ACC112 (cell line): ENCODE measurements around the gene INPP5A.

Experiments
- H2AFZ ChIP-seq: fragments of 200-600 bp; sonication (generic); one replicate; pipeline ENCODE4 v1.6.0; 2017; ENCODE audit warnings: antibody characterized with exemption, low read length; ENCODE audit not compliant: unreplicated experiment
- H3K27ac ChIP-seq: fragments of 200-600 bp; sonication (generic); 2 replicates; pipeline ENCODE4 v1.5.1; 2014; ENCODE audit warnings: low read depth, mild to moderate bottlenecking, antibody characterized with exemption, low read length, moderate library complexity
- H3K27me3 ChIP-seq: fragments of 200-600 bp; sonication (generic); 2 replicates; pipeline ENCODE4 v1.6.1; 2014; ENCODE audit warnings: mild to moderate bottlenecking, antibody characterized with exemption, low read length, moderate library complexity, mixed read lengths; ENCODE audit not compliant: insufficient read depth
- H3K36me3 ChIP-seq: fragments of 200-600 bp; sonication (generic); 2 replicates; pipeline ENCODE4 v1.6.1; 2016; ENCODE audit warnings: mild to moderate bottlenecking, antibody characterized with exemption, low read length, moderate library complexity, mixed read lengths; ENCODE audit not compliant: insufficient read depth
- H3K4me1 ChIP-seq: fragments of 200-600 bp; sonication (generic); one replicate; pipeline ENCODE4 v1.6.1; 2016; ENCODE audit warnings: low read length, mixed read lengths; ENCODE audit not compliant: insufficient read depth, unreplicated experiment, control insufficient read depth
- H3K4me3 ChIP-seq: fragments of 200-600 bp; sonication (generic); 2 replicates; pipeline ENCODE4 v1.5.1; 2014; ENCODE audit warnings: mild to moderate bottlenecking, low read depth, low read length
- H3K79me2 ChIP-seq: fragments of 200-600 bp; sonication (generic); one replicate; pipeline ENCODE4 v1.6.0; 2016; ENCODE audit warnings: low read length; ENCODE audit not compliant: control insufficient read depth, unreplicated experiment, insufficient read depth

Gene INPP5A

DNA sequence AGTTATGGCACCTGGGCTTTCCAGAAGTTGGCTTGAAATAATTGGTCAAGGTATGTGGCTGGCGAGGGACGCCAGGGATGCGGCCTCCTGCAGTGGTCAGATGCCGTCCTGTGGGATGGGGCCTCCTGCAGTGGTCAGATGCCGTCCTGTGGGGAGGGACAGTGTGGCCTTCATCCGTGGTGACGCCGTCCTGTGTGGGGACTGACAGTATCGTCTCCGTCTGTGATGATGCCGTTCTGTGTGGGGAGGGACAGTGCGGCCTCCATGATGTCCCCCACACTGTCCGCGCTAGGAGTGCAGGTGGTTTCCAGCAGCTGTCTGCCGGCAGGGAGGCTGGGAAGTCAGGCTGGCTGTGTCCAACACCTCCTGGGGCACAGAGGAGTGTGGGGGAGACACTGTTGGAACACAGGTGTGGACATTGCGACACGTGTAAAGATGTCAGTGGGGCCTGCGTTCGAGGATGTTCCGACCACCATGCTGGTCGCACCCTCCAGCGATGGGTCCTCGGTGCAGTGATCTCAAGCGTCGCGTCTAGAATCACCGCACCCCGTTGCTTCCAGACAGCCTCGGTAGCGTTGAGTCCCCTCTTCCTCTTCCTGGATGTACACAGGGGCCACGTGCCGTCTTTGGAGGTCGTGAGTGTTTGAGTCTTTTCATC, 52.6 kb downstream of the INPP5A start:
- H3K27ac ChIP-seq: no peak overlapping the region
- peaks cover 26% of the 10 kb centered on the region for H3K4me1 ChIP-seq
- no peak overlapping the region for H2AFZ ChIP-seq
- H3K36me3 ChIP-seq: no peaks in the 10 kb centered on the region
- no peaks in the 10 kb centered on the region for H3K27me3 ChIP-seq
- H3K79me2 ChIP-seq: peaks cover 30% of the 10 kb centered on the region
- H3K4me3 ChIP-seq: no peak overlapping the region

DNA sequence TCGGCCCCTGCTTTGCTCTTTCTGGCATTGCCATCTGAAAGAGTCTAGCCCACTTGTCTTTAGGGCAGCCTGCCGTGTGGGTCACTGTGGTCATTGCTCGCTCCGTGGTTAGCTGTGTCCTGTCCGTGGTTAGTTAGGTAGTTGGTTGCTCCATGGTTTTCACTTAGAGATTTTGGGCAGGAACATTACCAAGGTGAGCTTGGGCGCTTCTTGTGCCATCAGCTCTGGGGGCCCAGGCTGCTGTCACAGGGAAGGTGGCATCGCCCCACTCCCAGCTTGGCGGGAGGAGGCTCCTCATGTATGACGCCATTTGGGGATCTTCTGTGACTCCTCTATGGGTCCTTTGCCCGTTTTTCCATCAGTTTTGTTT, 53.1 kb downstream of the INPP5A start:
- Histone ChIP-seq H3K4me3 (no peak overlapping the region), H3K4me1 (peaks cover 26% of the 10 kb centered on the region), H3K27me3 (no peaks in the 10 kb centered on the region), H3K27ac (no peak overlapping the region), H3K79me2 (peaks cover 29% of the 10 kb centered on the region), H2AFZ (no peak overlapping the region), H3K36me3 (no peaks in the 10 kb centered on the region)

DNA sequence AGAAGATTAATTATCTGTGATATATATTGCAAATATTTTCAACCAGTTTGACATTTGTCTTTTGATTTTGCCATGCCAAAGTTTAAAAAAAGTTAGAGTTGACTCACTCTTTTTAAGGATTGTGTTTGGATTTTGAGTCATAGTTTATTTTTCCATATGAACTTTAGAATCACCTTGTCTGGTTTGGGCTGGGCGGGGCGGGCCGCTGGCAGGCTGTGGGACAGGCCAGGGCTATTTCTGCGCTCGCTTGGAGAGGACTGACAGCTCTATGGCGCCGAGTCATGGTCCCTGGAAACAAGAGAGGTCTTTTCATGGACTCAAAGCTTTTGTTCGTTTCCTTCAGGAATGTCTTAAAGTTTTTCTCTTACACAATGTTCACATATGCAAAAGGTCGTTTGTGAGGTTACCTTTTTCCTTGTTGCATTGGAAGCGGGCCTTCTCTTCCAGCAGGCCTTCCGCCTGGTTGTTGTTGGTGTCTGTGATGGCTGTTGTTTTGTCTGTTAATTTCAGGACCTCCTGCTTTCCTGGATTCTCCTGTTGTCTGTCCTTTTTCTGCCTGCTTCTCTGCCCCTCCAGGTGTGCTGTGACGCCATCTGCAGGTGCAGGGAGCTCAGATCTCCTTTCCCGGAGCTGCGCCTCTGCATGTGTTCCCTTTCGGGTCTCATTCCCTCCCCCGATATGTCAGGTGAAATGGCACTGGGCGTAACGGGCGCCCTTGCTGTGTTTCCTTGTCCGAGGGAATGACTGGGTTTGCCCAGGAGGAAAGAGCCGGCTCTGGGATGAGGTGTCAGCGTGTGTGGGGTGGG, 53.8 kb downstream of the INPP5A start:
- Histone ChIP-seq H3K27me3 (no peaks in the 10 kb centered on the region), H3K36me3 (no peaks in the 10 kb centered on the region), H3K79me2 (peaks cover 31% of the 10 kb centered on the region), H3K4me1 (peaks cover 26% of the 10 kb centered on the region), H3K27ac (no peak overlapping the region), H3K4me3 (no peak overlapping the region), H2AFZ (no peak overlapping the region)

DNA sequence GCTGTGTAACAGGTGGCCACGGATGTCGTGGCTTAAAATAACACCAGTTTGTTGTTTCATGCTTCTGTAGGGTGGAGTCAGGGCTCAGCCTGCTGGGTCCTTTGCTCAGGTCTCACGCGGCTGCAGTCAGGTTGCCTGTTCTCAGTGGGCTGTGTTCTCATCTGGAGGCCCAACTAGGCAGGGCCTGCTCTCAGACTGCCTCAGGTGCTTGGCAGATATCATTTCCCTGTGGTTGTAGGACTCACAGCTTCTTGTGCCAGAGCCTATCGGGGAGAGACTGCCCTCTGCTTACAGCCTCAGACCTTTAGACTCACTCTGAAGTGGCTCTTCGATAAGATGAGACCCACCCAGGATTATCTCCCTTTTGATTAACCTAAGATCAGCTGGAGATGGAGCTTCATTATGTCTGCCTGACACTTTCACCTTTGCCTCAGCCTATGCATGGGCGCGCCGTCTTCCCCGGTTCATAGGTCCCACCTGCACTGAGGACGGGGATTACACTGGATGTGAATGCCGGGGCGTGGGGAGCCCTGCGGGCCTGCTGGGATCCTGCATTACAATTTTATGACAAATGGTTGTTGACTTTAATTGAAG, 55.3 kb downstream of the INPP5A start:
- Histone ChIP-seq H3K4me3 (no peak overlapping the region), H2AFZ (no peak overlapping the region), H3K79me2 (peaks cover 34% of the 10 kb centered on the region), H3K27ac (no peak overlapping the region), H3K4me1 (peaks cover 26% of the 10 kb centered on the region), H3K36me3 (no peaks in the 10 kb centered on the region), H3K27me3 (no peaks in the 10 kb centered on the region)

DNA sequence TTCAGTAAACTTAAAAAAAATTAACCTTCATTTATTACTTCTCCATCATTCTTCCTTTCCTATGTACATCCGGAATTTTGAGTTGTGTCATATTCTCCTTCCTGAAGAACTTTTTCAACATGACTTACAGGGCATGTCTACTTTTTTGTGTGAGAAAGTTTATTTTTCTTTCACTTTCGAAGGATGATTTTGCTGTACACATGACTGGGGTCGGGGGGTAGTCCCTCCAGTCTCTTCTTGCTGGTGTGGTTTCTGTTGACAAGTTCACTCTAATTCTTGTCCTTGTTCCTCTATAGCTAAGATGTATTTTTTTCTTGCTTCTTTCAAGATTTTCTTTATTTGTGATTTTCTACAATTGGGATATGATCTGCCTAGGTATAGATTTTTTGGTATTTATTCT, 55.8 kb downstream of the INPP5A start:
- H3K27ac ChIP-seq: no peak overlapping the region
- no peak overlapping the region for H3K4me3 ChIP-seq
- H3K27me3 ChIP-seq: no peaks in the 10 kb centered on the region
- peaks cover 22% of the 10 kb centered on the region for H3K4me1 ChIP-seq
- no peak overlapping the region for H2AFZ ChIP-seq
- H3K79me2 ChIP-seq: peaks cover 36% of the 10 kb centered on the region
- no peaks in the 10 kb centered on the region for H3K36me3 ChIP-seq

DNA sequence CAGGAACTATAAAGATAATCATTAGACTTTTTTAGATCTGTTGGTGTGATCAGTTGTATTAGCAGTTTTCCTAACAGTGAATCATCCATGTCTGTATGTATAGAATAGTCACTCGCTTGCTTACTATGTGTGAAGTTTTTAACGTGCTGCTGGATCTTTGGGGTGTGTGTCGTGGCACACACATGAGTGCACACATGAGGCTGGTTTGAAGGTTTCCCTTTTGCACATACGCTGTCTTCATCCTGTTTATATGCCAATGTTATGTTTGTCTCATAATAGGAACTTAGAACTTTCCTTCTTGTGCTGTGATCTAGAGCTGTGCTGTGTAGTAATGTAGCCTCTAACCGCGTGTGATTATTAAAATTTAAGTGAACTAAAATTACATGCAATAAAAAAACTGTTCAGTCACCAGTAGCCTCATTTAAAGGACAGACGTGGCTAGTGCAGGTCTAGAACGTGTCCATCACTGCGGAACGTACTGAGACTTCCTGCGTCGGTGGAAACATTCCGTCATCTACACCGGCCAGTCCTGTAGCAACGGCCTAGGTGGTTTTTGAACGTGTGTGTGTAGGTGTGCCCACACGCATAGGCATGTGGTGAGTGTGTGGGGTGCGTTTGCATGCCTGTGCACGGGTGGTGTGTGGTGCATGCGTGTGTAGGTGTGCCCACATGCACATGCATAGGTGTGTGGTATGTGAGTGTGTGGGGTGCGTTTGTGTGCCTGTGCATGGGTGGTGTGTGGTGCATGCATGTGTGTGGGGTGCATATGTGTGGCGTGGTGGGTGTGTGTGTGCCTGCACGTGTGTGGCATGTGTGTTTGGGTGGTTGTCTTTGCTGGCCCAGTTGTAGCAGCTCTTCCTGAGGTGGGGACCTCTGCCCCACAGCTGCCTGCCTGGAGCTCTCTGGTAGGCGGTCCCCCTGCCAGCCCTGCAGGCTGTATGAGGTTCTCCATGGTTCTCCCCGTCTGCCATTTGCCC, 56.6 kb downstream of the INPP5A start:
- H3K79me2 ChIP-seq: peaks cover 37% of the 10 kb centered on the region
- H3K36me3 ChIP-seq: no peaks in the 10 kb centered on the region
- no peak overlapping the region for H3K27ac ChIP-seq
- no peak overlapping the region for H3K4me3 ChIP-seq
- peaks cover 17% of the 10 kb centered on the region for H3K4me1 ChIP-seq
- no peaks in the 10 kb centered on the region for H3K27me3 ChIP-seq
- no peak overlapping the region for H2AFZ ChIP-seq

DNA sequence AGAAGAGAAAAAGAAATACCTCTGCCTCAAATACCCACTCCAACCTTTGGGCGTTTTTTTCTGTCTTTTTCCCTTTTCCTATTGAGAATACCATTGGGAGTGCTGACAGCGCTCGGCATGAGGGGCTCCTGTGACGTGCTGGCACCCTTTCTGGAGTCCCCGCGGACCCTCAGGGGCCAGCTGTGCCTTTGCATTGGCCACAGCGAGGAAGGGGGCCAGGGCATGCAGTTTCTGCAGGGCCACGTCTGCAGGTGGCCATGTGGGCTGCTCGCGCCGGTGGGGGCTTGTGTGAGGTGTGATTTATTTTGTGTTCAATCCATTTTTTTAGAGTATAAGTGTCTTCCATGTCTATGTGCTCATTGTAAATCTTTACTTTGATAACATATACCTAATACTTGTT, 57.4 kb downstream of the INPP5A start:
- Histone ChIP-seq H3K4me3 (no peak overlapping the region), H2AFZ (no peak overlapping the region), H3K4me1 (peaks cover 17% of the 10 kb centered on the region), H3K27ac (no peak overlapping the region), H3K27me3 (no peaks in the 10 kb centered on the region), H3K36me3 (no peaks in the 10 kb centered on the region), H3K79me2 (peaks cover 30% of the 10 kb centered on the region)

DNA sequence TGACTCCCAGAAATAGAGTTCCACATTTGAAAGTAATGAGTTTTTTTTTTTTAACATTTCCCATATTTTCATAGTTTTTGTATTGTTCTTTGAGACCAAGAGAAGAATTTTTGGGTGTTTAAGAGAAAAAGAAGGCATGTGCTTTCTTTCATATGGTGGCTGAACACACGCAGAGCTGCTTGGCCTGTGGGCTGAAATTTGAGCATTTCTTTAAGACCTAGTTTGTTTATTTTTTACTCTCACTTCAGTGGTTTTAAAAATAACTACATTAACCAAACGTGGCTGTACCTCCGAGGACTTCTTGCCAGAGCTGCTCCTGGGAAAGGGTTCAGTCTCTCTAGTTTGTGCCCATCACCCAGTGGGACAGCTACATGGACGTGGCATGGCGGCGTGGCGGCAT, 58.3 kb downstream of the INPP5A start:
- Histone ChIP-seq H3K27ac (no peak overlapping the region), H2AFZ (no peak overlapping the region), H3K36me3 (no peaks in the 10 kb centered on the region), H3K27me3 (no peaks in the 10 kb centered on the region), H3K4me1 (peaks cover 11% of the 10 kb centered on the region), H3K79me2 (peaks cover 30% of the 10 kb centered on the region), H3K4me3 (no peak overlapping the region)

DNA sequence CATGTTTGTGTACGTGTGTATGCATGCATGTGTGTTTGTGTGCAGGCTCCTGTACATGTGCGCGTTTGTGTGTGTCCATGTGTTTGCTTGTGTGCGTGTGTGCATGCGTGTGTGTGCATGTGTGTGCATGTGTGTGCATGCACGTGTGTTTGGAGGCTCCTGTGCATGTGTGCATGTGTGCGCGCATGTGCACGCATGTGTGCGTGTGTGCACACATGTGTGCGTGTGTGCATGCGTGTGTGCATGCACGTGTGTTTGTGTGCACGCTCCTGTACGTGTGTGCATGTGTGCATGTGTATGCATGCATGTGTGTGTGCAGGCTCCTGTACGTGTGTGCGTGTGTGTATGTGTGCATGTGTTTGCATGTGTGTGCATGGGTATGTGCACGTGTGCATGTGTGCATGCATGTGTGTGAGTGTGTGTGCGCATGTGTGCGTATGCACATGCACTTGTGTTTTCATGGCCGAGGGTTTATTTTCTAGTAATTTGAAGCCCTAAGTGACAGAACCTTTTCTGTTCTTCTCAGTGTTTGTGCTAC, 59.2 kb downstream of the INPP5A start:
- no peaks in the 10 kb centered on the region for H3K36me3 ChIP-seq
- H3K4me1 ChIP-seq: peaks cover 3% of the 10 kb centered on the region
- no peaks in the 10 kb centered on the region for H3K27me3 ChIP-seq
- H2AFZ ChIP-seq: no peak overlapping the region
- H3K79me2 ChIP-seq: peaks cover 25% of the 10 kb centered on the region
- H3K27ac ChIP-seq: no peak overlapping the region
- H3K4me3 ChIP-seq: no peak overlapping the region

DNA sequence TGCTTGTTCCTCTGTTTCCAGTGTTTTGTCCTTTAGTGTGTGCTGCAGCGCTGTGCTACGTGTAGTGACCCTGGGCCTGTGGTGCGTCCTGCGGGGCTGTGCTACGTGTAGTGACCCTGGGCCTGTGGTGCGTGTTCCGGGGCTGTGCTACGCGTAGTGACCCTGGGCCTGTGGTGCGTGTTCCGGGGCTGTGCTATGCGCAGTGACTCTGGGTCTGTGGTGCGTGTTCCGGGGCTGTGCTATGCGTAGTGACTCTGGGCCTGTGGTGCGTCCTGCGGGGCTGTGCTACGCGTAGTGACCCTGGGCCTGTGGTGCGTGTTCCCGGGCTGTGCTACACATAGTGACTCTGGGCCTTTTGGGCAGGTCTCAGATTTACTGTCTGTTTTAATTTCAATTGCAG, 60.1 kb downstream of the INPP5A start:
- Histone ChIP-seq H2AFZ (no peak overlapping the region), H3K27me3 (no peaks in the 10 kb centered on the region), H3K4me3 (no peak overlapping the region), H3K4me1 (no peaks in the 10 kb centered on the region), H3K79me2 (peaks cover 23% of the 10 kb centered on the region), H3K27ac (no peak overlapping the region), H3K36me3 (no peaks in the 10 kb centered on the region)
